Measurements from ENCODE around the gene ERICH3. TPM values are rescaled to one million over a fixed set of nuclear protein-coding genes. Genes with fewer than 3 reads are reported as not detected.

The ERICH3 gene
- polyA plus RNA-seq, 1 donor from 2014 or later: 0.27 TPM

DNA sequence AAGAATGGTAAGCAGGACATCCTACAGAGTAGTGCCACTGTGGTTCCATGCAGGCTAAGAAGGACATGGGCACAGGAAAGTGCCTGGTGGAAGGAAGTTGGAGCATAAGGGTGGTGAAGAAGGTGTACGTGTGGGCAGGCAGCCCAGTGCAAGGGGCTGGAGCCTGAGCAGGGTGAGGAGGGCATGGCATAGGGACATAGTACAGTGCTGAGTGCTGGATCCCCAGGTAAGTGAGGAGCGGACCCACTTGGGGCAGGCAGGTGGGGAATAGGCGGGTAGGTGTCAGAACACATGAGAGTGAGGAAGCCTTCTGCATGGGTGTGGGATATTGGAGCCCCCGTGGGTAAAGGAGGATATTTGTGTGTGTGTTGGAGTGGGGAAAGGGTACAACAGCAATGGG lies 145.5 kb downstream of the ERICH3 start:
- Histone ChIP-seq H3K27ac (ENCODE audit: low read length) (no peak overlapping the region), H3K4me3 (ENCODE audit: low read length) (no peak overlapping the region), H3K9ac (ENCODE audit: low read length) (no peak overlapping the region), H3F3A (ENCODE audit: insufficient read depth, low read length, poor library complexity, severe bottlenecking) (no peaks in the 10 kb centered on the region), H3K36me3 (ENCODE audit: insufficient read depth, low read length) (no peaks in the 10 kb centered on the region), H2AFZ (ENCODE audit: low read depth, low read length) (no peak overlapping the region), H3K79me2 (replicated peaks; ENCODE audit: insufficient read depth, low read length) (no peaks in the 10 kb centered on the region), H3K27me3 (ENCODE audit: insufficient read depth, low read depth, low read length) (no peaks in the 10 kb centered on the region), H3K9me3 (ENCODE audit: low read length) (no peaks in the 10 kb centered on the region), H3K4me2 (ENCODE audit: low read length) (no peak overlapping the region), H4K20me1 (ENCODE audit: insufficient read depth) (no peaks in the 10 kb centered on the region), H3K9me2 (ENCODE audit: insufficient read depth, low read length) (no peaks in the 10 kb centered on the region)
- TF ChIP-seq RAD21 (conservative IDR thresholded peaks at IDR 0.05) (no peak), REST (IDR thresholded peaks at IDR 0.05; ENCODE audit: borderline replicate concordance) (no peak), SMC3 (conservative IDR thresholded peaks at IDR 0.05; ENCODE audit: poor library complexity) (no peak), EZH2 (IDR thresholded peaks at IDR 0.05; ENCODE audit: borderline replicate concordance, insufficient read depth, low read length, poor library complexity, severe bottlenecking) (no peak), EP300 (conservative IDR thresholded peaks at IDR 0.05; ENCODE audit: poor library complexity, severe bottlenecking) (no peak), TAF1 (IDR thresholded peaks at IDR 0.05; ENCODE audit: low read depth) (no peak), POLR2AphosphoS5 (IDR thresholded peaks at IDR 0.05) (no peak), MXI1 (conservative IDR thresholded peaks at IDR 0.05; ENCODE audit: poor library complexity, severe bottlenecking) (no peak)
- TF ChIP-seq, protein P1, sequence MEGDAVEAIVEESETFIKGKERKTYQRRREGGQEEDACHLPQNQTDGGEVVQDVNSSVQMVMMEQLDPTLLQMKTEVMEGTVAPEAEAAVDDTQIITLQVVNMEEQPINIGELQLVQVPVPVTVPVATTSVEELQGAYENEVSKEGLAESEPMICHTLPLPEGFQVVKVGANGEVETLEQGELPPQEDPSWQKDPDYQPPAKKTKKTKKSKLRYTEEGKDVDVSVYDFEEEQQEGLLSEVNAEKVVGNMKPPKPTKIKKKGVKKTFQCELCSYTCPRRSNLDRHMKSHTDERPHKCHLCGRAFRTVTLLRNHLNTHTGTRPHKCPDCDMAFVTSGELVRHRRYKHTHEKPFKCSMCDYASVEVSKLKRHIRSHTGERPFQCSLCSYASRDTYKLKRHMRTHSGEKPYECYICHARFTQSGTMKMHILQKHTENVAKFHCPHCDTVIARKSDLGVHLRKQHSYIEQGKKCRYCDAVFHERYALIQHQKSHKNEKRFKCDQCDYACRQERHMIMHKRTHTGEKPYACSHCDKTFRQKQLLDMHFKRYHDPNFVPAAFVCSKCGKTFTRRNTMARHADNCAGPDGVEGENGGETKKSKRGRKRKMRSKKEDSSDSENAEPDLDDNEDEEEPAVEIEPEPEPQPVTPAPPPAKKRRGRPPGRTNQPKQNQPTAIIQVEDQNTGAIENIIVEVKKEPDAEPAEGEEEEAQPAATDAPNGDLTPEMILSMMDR (IDR thresholded peaks at IDR 0.05; ENCODE audit: poor library complexity, severe bottlenecking): no peak

DNA sequence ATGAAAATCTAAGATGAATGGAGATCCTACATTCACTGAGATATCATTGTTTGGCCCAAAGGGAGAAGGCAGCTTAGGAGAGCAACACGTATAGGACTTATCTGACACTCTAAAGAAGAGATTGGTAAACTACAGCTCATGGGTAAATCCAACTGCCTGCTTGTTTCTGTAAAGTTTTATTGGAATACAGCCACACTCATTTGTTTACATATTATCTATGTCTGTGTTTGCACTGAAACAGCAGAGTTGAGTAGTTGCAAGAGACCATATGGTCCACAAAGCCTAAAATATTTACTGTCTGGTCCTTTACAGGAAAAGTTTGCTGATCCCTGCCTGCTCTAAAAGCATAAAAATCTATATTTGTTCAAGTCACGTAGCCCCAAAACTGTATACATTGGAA lies 146.9 kb downstream of the ERICH3 start:
- Histone ChIP-seq H3K79me2 (replicated peaks; ENCODE audit: insufficient read depth, low read length) (no peaks in the 10 kb centered on the region), H3F3A (ENCODE audit: insufficient read depth, low read length, poor library complexity, severe bottlenecking) (no peaks in the 10 kb centered on the region), H3K9ac (ENCODE audit: low read length) (no peak overlapping the region), H3K9me3 (ENCODE audit: low read length) (no peaks in the 10 kb centered on the region), H3K4me3 (ENCODE audit: low read length) (no peak overlapping the region), H3K27ac (ENCODE audit: low read length) (no peak overlapping the region), H3K9me2 (ENCODE audit: insufficient read depth, low read length) (no peaks in the 10 kb centered on the region), H2AFZ (ENCODE audit: low read depth, low read length) (no peak overlapping the region), H3K4me2 (ENCODE audit: low read length) (no peak overlapping the region), H3K36me3 (ENCODE audit: insufficient read depth, low read length) (no peaks in the 10 kb centered on the region), H3K27me3 (ENCODE audit: insufficient read depth, low read depth, low read length) (no peaks in the 10 kb centered on the region), H4K20me1 (ENCODE audit: insufficient read depth) (no peaks in the 10 kb centered on the region)
- TF ChIP-seq POLR2AphosphoS5 (IDR thresholded peaks at IDR 0.05): no peak
- no peak for TF ChIP-seq EP300 (conservative IDR thresholded peaks at IDR 0.05; ENCODE audit: poor library complexity, severe bottlenecking)
- no peak for TF ChIP-seq EZH2 (IDR thresholded peaks at IDR 0.05; ENCODE audit: borderline replicate concordance, insufficient read depth, low read length, poor library complexity, severe bottlenecking)
- TF ChIP-seq SMC3 (conservative IDR thresholded peaks at IDR 0.05; ENCODE audit: poor library complexity): no peak
- TF ChIP-seq TAF1 (IDR thresholded peaks at IDR 0.05; ENCODE audit: low read depth): no peak
- TF ChIP-seq MXI1 (conservative IDR thresholded peaks at IDR 0.05; ENCODE audit: poor library complexity, severe bottlenecking): no peak
- TF ChIP-seq REST (IDR thresholded peaks at IDR 0.05; ENCODE audit: borderline replicate concordance): no peak
- TF ChIP-seq RAD21 (conservative IDR thresholded peaks at IDR 0.05): no peak
- TF ChIP-seq, protein P1 (IDR thresholded peaks at IDR 0.05; ENCODE audit: poor library complexity, severe bottlenecking): no peak

Data from neural cell (in vitro differentiated cells).